HepG2 (cell line): Measurements from ENCODE around the gene ANKRD27. TPM values are rescaled to one million over a fixed set of nuclear protein-coding genes. Genes with fewer than 3 reads are reported as not detected.

Experiments used
- ARNT2 ChIP-seq: sonication (generic); formaldehyde crosslinking; IDR thresholded peaks from 2 replicates; pipeline ENCODE4 v1.8.0; 2022; ENCODE audit warnings: mild to moderate bottlenecking, low read depth, missing genetic modification reagents, moderate library complexity
- CCAR2 ChIP-seq: fragments of 200-400 bp; formaldehyde crosslinking; optimal IDR thresholded peaks from 2 replicates; pipeline ENCODE3; 2018; ENCODE audit warnings: low read depth, mild to moderate bottlenecking, low read length, moderate library complexity
- CREBL2 ChIP-seq: sonication (generic); formaldehyde crosslinking; IDR thresholded peaks from 2 replicates; pipeline ENCODE4 v1.8.1; 2023; ENCODE audit warnings: missing genetic modification reagents, mild to moderate bottlenecking, borderline replicate concordance
- FIP1L1 ChIP-seq: fragments of 200-400 bp; formaldehyde crosslinking; IDR thresholded peaks from 2 replicates; pipeline ENCODE4 v1.6.1; 2018; ENCODE audit warnings: low read depth, mild to moderate bottlenecking, low read length, moderate library complexity, borderline replicate concordance; ENCODE audit not compliant: insufficient read depth
- FOXJ3 ChIP-seq: sonication (generic); formaldehyde crosslinking; IDR thresholded peaks from 2 replicates; pipeline ENCODE4 v1.4.0; 2020; ENCODE audit warnings: missing genetic modification reagents, mild to moderate bottlenecking, borderline replicate concordance
- FOXO1 ChIP-seq: sonication (generic); formaldehyde crosslinking; IDR thresholded peaks from 2 replicates; pipeline ENCODE4 v1.4.0; 2020; ENCODE audit warnings: missing genetic modification reagents
- JUND ChIP-seq: sonication (generic); formaldehyde crosslinking; IDR thresholded peaks from 2 replicates; pipeline ENCODE4 v1.8.0; 2022; ENCODE audit warnings: mild to moderate bottlenecking, missing genetic modification reagents
- KLF15 ChIP-seq: sonication (generic); formaldehyde crosslinking; IDR thresholded peaks from 2 replicates; pipeline ENCODE4 v1.8.1; 2023; ENCODE audit warnings: borderline replicate concordance, mild to moderate bottlenecking, inconsistent platforms, missing genetic modification reagents, mixed read lengths
- MED8 ChIP-seq: sonication (generic); formaldehyde crosslinking; IDR thresholded peaks from 2 replicates; pipeline ENCODE4 v1.8.1; 2023; ENCODE audit warnings: mild to moderate bottlenecking, missing genetic modification reagents; ENCODE audit not compliant: insufficient replicate concordance
- NR2C2 ChIP-seq: sonication (generic); formaldehyde crosslinking; IDR thresholded peaks from 2 replicates; pipeline ENCODE4 v1.4.0; 2020; ENCODE audit warnings: missing genetic modification reagents, mild to moderate bottlenecking, moderate library complexity, borderline replicate concordance
- PAF1 ChIP-seq: IDR thresholded peaks from 2 replicates; pipeline ENCODE4 v1.6.1; 2016; ENCODE audit warnings: missing genetic modification reagents, missing compliant biosample characterization
- RARG ChIP-seq: sonication (generic); formaldehyde crosslinking; IDR thresholded peaks from 2 replicates; pipeline ENCODE4 v1.4.0; 2020; ENCODE audit warnings: low read depth, mild to moderate bottlenecking, missing genetic modification reagents
- RXRA ChIP-seq: sonication (generic); formaldehyde crosslinking; IDR thresholded peaks from 2 replicates; pipeline ENCODE4 v1.5.1; 2020; ENCODE audit warnings: missing genetic modification reagents
- THAP9 ChIP-seq: sonication (generic); formaldehyde crosslinking; IDR thresholded peaks from 2 replicates; pipeline ENCODE4; 2020; ENCODE audit warnings: missing genetic modification reagents, mild to moderate bottlenecking, borderline replicate concordance
- U2AF2 ChIP-seq: fragments of 200-400 bp; formaldehyde crosslinking; IDR thresholded peaks from 2 replicates; pipeline ENCODE4 v1.6.1; 2017; ENCODE audit warnings: low read depth, mild to moderate bottlenecking, low read length
- ZBTB34 ChIP-seq: sonication (generic); formaldehyde crosslinking; IDR thresholded peaks from 2 replicates; pipeline ENCODE4 v1.8.0; 2022; ENCODE audit warnings: mild to moderate bottlenecking, missing genetic modification reagents
- ZBTB42 ChIP-seq: sonication (generic); formaldehyde crosslinking; IDR thresholded peaks from 2 replicates; pipeline ENCODE4 v1.5.0; 2020; ENCODE audit warnings: mild to moderate bottlenecking, missing genetic modification reagents
- ZNF124 ChIP-seq: sonication (generic); formaldehyde crosslinking; IDR thresholded peaks from 2 replicates; pipeline ENCODE4 v1.4.0; 2020; ENCODE audit warnings: missing genetic modification reagents
- ZNF207 ChIP-seq: fragments of 450-650 bp; IDR thresholded peaks from 2 replicates; pipeline ENCODE4 v1.6.1; 2016; ENCODE audit warnings: antibody characterized with exemption, borderline replicate concordance
- ZNF224 ChIP-seq: sonication (generic); formaldehyde crosslinking; IDR thresholded peaks from 2 replicates; pipeline ENCODE4 v1.5.0; 2020; ENCODE audit warnings: mild to moderate bottlenecking, missing genetic modification reagents
- ZNF230 ChIP-seq: sonication (generic); formaldehyde crosslinking; IDR thresholded peaks from 2 replicates; pipeline ENCODE4 v1.4.0; 2020; ENCODE audit warnings: mild to moderate bottlenecking, missing genetic modification reagents
- ZNF446 ChIP-seq: sonication (generic); formaldehyde crosslinking; IDR thresholded peaks from 2 replicates; pipeline ENCODE4 v1.5.0; 2020; ENCODE audit warnings: mild to moderate bottlenecking, missing genetic modification reagents
- ZNF543 ChIP-seq: sonication (generic); formaldehyde crosslinking; IDR thresholded peaks from 2 replicates; pipeline ENCODE4 v1.4.0; 2020; ENCODE audit warnings: mild to moderate bottlenecking, missing genetic modification reagents
- ZNF597 ChIP-seq: sonication (generic); formaldehyde crosslinking; IDR thresholded peaks from 2 replicates; pipeline ENCODE4 v1.5.0; 2020; ENCODE audit warnings: missing genetic modification reagents
- ZNF629 ChIP-seq: sonication (generic); formaldehyde crosslinking; conservative IDR thresholded peaks from 2 replicates; pipeline ENCODE4 v1.5.0; 2020; ENCODE audit warnings: missing genetic modification reagents
- ZNF7 ChIP-seq: IDR thresholded peaks from 2 replicates; pipeline ENCODE4 v1.6.1; 2016; ENCODE audit warnings: missing biosample characterization, missing genetic modification reagents
- ZNF878 ChIP-seq: sonication (generic); formaldehyde crosslinking; IDR thresholded peaks from 2 replicates; pipeline ENCODE4 v1.8.1; 2023; ENCODE audit warnings: mild to moderate bottlenecking, missing genetic modification reagents, moderate library complexity
- polyA plus RNA-seq, 8 experiments: library from polyadenylated mRNA; depleted of rRNA in 3 of 8; stranded (reverse) in 7 of 8; unstranded in 1 of 8; fragments of >200 nt; fragmentation: Illumina TruSeq in 4 of 8; extraction: Trizol in 4 of 8; gene quantifications; 2 replicates each; pipeline versions ENCODE4 v1.2.1 to v1.2.3, GENCODE V29; 2011 to 2016; ENCODE audit warnings: low read depth in 4 of 8, missing spikeins in 1 of 8, mixed read lengths in 1 of 8; ENCODE audit not compliant: insufficient read depth in 1 of 8
- total RNA-seq, 5 experiments: library from RNA; depleted of rRNA; stranded (reverse); fragments of >200 nt; fragmentation: Illumina TruSeq; extraction: Trizol; gene quantifications; 2 replicates each; pipeline ENCODE4 v1.2.3, GENCODE V29; 2016; ENCODE audit warnings: low read depth in 1 of 5

The ANKRD27 gene
- total and polyA plus RNA-seq, 2 of the 13 experiments (the other 11 are each of a cell fraction or from before 2014, with no cell fraction given): 22.2 to 23.7 TPM

- TF ChIP-seq ZBTB42 (CRISPR knock-in tag) (no peak), ZNF7 (CRISPR knock-in tag) (no peak), ZNF230 (peak; percentile 1; the same call in 1 of the 2 replicates), FOXO1 (CRISPR knock-in tag) (no peak), ZNF207 (no peak), ZBTB34 (no peak; the same call in 1 of the 2 replicates), ZNF629 (CRISPR knock-in tag) (no peak), JUND (CRISPR knock-in tag) (no peak), ARNT2 (no peak), ZNF446 (CRISPR knock-in tag) (no peak), NR2C2 (CRISPR knock-in tag) (no peak), ZNF878 (CRISPR knock-in tag) (0 out of 2 replicates have a peak, but pooled peaks have one; percentile 6), MED8 (no peak), FOXJ3 (CRISPR knock-in tag) (no peak), PAF1 (CRISPR knock-in tag) (no peak), RXRA (CRISPR knock-in tag) (peak; percentile 54; the same call in 1 of the 2 replicates), CCAR2 (no peak), RARG (no peak), KLF15 (CRISPR knock-in tag) (no peak), FIP1L1 (no peak), THAP9 (CRISPR knock-in tag) (no peak), ZNF597 (CRISPR knock-in tag) (no peak), ZNF543 (CRISPR knock-in tag) (no peak), ZNF224 (CRISPR knock-in tag) (0 out of 2 replicates have a peak, but pooled peaks have one; percentile 22), ZNF124 (no peak), U2AF2 (no peak), CREBL2 (no peak)
Measured at GRCh38 chr19:32580353-32580900, 94.6 kb downstream of the ANKRD27 start (continued).
